Kidney (tissue), 14 donors: ENCODE measurements around the gene IL4I1. TPM values are rescaled to one million over a fixed set of nuclear protein-coding genes. Genes with fewer than 3 reads are reported as not detected.
A peak's percentile ranks its signal among the peaks of the same experiment; 100 is the strongest.

Source experiments
- DNase-seq, 5 donors: peaks; one replicate each; pipeline ENCODE4 v3.0.0-alpha.2; 2013 to 2020
- FAIRE-seq: peaks from 2 replicates; lab custom pipeline; 2012; peaks lifted over from hg19 to GRCh38; lab: Jason Lieb, UNC
- H3K27ac ChIP-seq, 2 donors: one replicate each; pipeline ENCODE4 v1.7.0; 2013; ENCODE audit warnings: low read depth in 2 of 2, low read length in 2 of 2, inconsistent platforms in 1 of 2
- H3K27me3 ChIP-seq: one replicate; pipeline ENCODE4 v1.7.1; 2013; ENCODE audit warnings: low read length, inconsistent platforms; ENCODE audit not compliant: control insufficient read depth, insufficient read depth
- H3K36me3 ChIP-seq, 3 donors: one replicate each; pipeline versions ENCODE4 v1.7.0 to v1.7.1; 2013; ENCODE audit warnings: low read length in 3 of 3, control low read depth in 1 of 3, inconsistent platforms in 1 of 3; ENCODE audit not compliant: insufficient read depth in 3 of 3, control insufficient read depth in 2 of 3
- H3K4me1 ChIP-seq, 3 donors: one replicate each; pipeline versions ENCODE4 v1.7.0 to v1.7.1; 2013; ENCODE audit warnings: low read length in 3 of 3, inconsistent platforms in 1 of 3, low read depth in 1 of 3; ENCODE audit not compliant: control insufficient read depth in 2 of 3, insufficient read depth in 2 of 3
- H3K4me3 ChIP-seq, 3 donors: one replicate each; pipeline versions ENCODE4 v1.7.0 to v1.8.1; 2013; ENCODE audit warnings: low read length in 3 of 3, control low read depth in 1 of 3, inconsistent platforms in 1 of 3
- H3K9ac ChIP-seq, 3 donors: one replicate each; pipeline versions ENCODE4 v1.7.0 to v1.7.1; 2013; ENCODE audit warnings: low read length in 3 of 3, control low read depth in 1 of 3, inconsistent platforms in 1 of 3
- H3K9me3 ChIP-seq, 3 donors: one replicate each; pipeline versions ENCODE4 v1.7.0 to v1.7.1; 2013; ENCODE audit warnings: low read length in 3 of 3, control low read depth in 1 of 3, inconsistent platforms in 1 of 3; ENCODE audit not compliant: control insufficient read depth in 2 of 3, insufficient read depth in 1 of 3
- intact Hi-C: fragments of 100-400 bp; cut with DNase I; formaldehyde crosslinking; loops from one replicate; pipeline ENCODE4 v1.11.1; 2022
- polyA plus RNA-seq: library from polyadenylated mRNA; stranded (reverse); fragments of 350-450 nt; fragmentation: Illumina TruSeq; extraction: RNeasy Lipid Tissue Mini Kit (QIAGEN cat#74804); gene quantifications from one replicate; pipeline ENCODE4 v1.2.3, GENCODE V29; 2014; ENCODE audit warnings: low read depth, low replicate concordance; ENCODE audit not compliant: insufficient read depth
- total RNA-seq: library from RNA; stranded (reverse); fragmentation: NEBNext Ultra II Directional; extraction: Animal tissue kit (Norgen Biotek cat#: 25700); gene quantifications from one replicate; pipeline ENCODE4 v1.2.1, GENCODE V29; 2021
- TF ChIP-seq, protein P1 (sequence below): IDR thresholded peaks from 3 replicates; pipeline ENCODE4 v1.5.1; 2012; ENCODE audit warnings: mild to moderate bottlenecking, moderate library complexity, borderline replicate concordance; ENCODE audit not compliant: insufficient read depth; ENCODE audit errors: extremely low read depth
- donor health status: control.
- donor health status: control.
- donor health status: control.
- donor health status: control.
- donor health status: control.
- donor health status: DM: yes; HTN: yes; CAD: no.
- donor health status: Normal renal cell carcinoma (clear cell type).

IL4I1 gene
- total and polyA plus RNA-seq, 2 donors from 2014 or later = 0.82 to 12.8 TPM

DNA sequence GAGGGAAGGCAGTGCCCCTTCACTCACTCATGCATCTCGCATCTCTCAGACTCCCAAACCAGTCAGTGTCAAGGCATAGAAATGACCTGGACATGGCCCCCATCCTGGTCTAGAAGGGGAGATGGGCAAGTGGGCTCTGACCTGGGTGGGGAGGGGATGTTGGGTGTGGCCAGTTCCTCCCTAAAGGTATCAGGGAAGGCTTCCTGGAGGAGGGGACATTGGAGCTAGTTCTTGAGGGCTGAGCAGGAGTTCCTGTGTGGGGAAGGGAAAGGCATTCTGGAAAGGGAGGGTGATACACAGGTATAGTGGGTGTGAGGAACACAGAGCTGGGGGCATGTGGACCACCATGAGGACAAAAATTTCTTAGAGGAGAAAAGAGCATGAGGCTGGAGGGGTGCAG, 4.0 kb downstream of the IL4I1 start:
- FAIRE-seq (no peak), DNase-seq (peak in 1 of 5 donors; percentile 26)

DNA sequence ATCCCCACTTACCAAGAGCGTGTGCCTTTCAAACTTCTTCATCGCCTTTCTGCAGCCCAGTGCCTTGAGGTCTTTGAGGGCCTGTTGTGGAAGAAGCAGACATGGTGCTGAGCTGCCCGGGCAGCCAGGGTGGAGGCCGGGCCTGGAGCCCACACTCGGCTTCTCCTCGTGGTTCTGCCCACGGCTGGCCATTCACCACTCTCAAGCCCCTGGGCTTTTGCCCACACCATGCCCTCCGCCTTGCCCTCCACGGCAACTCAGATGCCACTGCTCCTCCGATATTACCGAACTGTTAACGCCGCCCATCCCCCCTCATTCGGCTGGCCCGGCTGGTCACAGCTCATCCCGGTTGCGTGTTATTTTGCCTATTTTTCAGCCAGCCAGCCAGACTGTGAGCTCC, 5.3 kb downstream of the IL4I1 start:
- TF ChIP-seq, protein P1, sequence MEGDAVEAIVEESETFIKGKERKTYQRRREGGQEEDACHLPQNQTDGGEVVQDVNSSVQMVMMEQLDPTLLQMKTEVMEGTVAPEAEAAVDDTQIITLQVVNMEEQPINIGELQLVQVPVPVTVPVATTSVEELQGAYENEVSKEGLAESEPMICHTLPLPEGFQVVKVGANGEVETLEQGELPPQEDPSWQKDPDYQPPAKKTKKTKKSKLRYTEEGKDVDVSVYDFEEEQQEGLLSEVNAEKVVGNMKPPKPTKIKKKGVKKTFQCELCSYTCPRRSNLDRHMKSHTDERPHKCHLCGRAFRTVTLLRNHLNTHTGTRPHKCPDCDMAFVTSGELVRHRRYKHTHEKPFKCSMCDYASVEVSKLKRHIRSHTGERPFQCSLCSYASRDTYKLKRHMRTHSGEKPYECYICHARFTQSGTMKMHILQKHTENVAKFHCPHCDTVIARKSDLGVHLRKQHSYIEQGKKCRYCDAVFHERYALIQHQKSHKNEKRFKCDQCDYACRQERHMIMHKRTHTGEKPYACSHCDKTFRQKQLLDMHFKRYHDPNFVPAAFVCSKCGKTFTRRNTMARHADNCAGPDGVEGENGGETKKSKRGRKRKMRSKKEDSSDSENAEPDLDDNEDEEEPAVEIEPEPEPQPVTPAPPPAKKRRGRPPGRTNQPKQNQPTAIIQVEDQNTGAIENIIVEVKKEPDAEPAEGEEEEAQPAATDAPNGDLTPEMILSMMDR = no peak
- H3K27ac ChIP-seq = no peak overlapping the region
- H3K27me3 ChIP-seq = no peaks in the 10 kb centered on the region
- DNase-seq = peak in 1 of 5 donors; percentile 61
- H3K9me3 ChIP-seq = no peaks in the 10 kb centered on the region
- no peak for FAIRE-seq
- intact Hi-C loops = no loop called here
- H3K9ac ChIP-seq = no peak overlapping the region
- H3K4me1 ChIP-seq = peaks cover 0 to 5% (median 0%) of the 10 kb centered on the region in 3 donors
- no peaks in the 10 kb centered on the region for H3K36me3 ChIP-seq
- H3K4me3 ChIP-seq = no peak overlapping the region

More for the DNA sequence above, 4.0 kb downstream of the IL4I1 start:
- Histone ChIP-seq H3K4me1 (peaks cover 0 to 8% (median 0%) of the 10 kb centered on the region in 3 donors), H3K4me3 (no peak overlapping the region), H3K9me3 (no peaks in the 10 kb centered on the region), H3K9ac (no peak overlapping the region), H3K27me3 (no peaks in the 10 kb centered on the region), H3K36me3 (no peaks in the 10 kb centered on the region), H3K27ac (no peak overlapping the region)
- intact Hi-C loops = no loop called here
- TF ChIP-seq, protein P1 = no peak

GRCh38 chr19:49890349-49891311, 6.1 kb downstream of the IL4I1 start:
- H3K27ac ChIP-seq = no peak overlapping the region
- peak in 3 of 5 donors; percentile 37 to 88 (median 64) for DNase-seq
- TF ChIP-seq, protein P1 = no peak

More at GRCh38 chr19:49890349-49891311, 6.1 kb downstream of the IL4I1 start:
- Histone ChIP-seq H3K9me3 (no peaks in the 10 kb centered on the region), H3K36me3 (no peaks in the 10 kb centered on the region), H3K9ac (no peak overlapping the region), H3K4me1 (peaks cover 0 to 5% (median 0%) of the 10 kb centered on the region in 3 donors), H3K4me3 (no peak overlapping the region), H3K27me3 (no peaks in the 10 kb centered on the region)
- intact Hi-C loops = no loop called here
- no peak for FAIRE-seq
